Stimulated activated naive CD8-positive, alpha-beta T cell treated with anti-CD3 and anti-CD28 coated beads, Interleukin-15, amount 100 ng/mL, for 72 hours (primary cell): Measurements from ENCODE around the gene KIAA1217.

Experiments
- ATAC-seq: fragments of 150-1000 bp; cut with Tn5 transposase; 2 replicates; pipeline ENCODE4 v1.10.0; 2021; ENCODE audit warnings: mild to moderate bottlenecking, moderate library complexity
- DNase-seq, 2 donors: peaks; one replicate each; pipeline ENCODE4 v3.0.0; 2021 to 2022
- H3K27ac Mint-ChIP-seq, 2 donors: one replicate each; pipeline ENCODE4 v1.8.0; 2022; ENCODE audit warnings: mild to moderate bottlenecking in 2 of 2, mixed read lengths in 2 of 2, moderate library complexity in 2 of 2
- H3K27me3 Mint-ChIP-seq: one replicate; pipeline ENCODE4 v1.8.0; 2022; ENCODE audit warnings: mixed read lengths
- H3K4me1 Mint-ChIP-seq: one replicate; pipeline ENCODE4 v1.8.0; 2022; ENCODE audit warnings: mild to moderate bottlenecking, mixed read lengths
- H3K4me3 Mint-ChIP-seq, 2 donors: one replicate each; pipeline ENCODE4 v1.8.0; 2022; ENCODE audit warnings: mild to moderate bottlenecking in 2 of 2, mixed read lengths in 2 of 2, moderate library complexity in 1 of 2
- H3K9me3 Mint-ChIP-seq, 2 donors: one replicate each; pipeline ENCODE4 v1.8.0; 2022; ENCODE audit warnings: mixed read lengths in 2 of 2

KIAA1217 gene

GRCh38 chr10:24208661-24209431 is at the start of gene KIAA1217:
Gene KIAA1217, plus strand, starts transcription at chr10:24209138. Its CDS starts 56 bp downstream, at chr10:24209194.
- DNase-seq (peak; percentile 3 to 15), ATAC-seq (peak; percentile 51)
- Mint-ChIP-seq H3K27me3 (peaks cover 74% of the 10 kb centered on the region), H3K9me3 (peaks cover 5 to 8% of the 10 kb centered on the region in 2 donors), H3K4me1 (peaks cover 46% of the 10 kb centered on the region), H3K4me3 (peak within 1 kb of the TSS; percentile 83), H3K27ac (peak within 1 kb of the TSS; percentile 68 to 89)

DNA sequence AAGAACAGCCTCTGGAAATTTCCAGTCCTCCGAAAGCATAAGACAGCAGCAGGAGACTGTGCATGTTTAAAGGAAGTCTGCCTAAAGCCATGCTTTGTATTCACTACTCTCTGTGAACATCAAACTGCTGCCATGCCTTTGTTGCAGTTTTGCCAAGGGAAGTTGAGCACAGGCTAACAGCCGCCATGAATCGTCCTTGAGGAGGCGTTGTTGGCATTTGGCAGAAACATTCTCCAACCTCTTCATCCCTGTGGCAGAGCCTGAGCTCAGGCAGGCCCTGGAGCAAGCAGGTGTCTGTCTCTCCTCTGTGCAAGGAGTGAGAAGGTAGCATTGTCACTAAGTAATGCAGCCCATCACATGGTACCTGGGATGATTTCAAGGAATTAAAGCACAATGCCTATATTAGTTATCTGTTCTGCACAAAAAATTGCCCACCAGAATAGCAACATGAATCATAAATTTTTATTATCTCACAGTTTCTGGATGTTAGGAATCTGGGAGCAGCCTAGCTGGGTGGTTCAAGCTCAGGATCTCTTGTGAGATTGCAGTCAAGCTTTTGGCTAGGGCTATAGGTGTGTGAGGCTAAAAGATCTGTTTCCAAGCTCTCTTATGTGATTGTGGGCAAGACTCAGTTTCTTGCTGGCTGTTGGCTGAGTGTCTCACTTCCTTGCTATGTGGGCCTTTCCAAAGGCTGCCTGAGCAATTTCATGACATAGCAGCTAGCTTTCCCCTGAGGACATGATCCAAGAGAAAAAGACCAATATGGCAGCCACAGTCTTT is 46.5 kb upstream of the KIAA1217 start:
- no peaks in the 10 kb centered on the region for H3K27me3 Mint-ChIP-seq
- no peak overlapping the region for H3K27ac Mint-ChIP-seq
- H3K9me3 Mint-ChIP-seq: peaks cover 0 to 12% of the 10 kb centered on the region in 2 donors
- no peaks in the 10 kb centered on the region for H3K4me1 Mint-ChIP-seq
- DNase-seq (no peak), ATAC-seq (no peak)
- H3K4me3 Mint-ChIP-seq: no peak overlapping the region

DNA sequence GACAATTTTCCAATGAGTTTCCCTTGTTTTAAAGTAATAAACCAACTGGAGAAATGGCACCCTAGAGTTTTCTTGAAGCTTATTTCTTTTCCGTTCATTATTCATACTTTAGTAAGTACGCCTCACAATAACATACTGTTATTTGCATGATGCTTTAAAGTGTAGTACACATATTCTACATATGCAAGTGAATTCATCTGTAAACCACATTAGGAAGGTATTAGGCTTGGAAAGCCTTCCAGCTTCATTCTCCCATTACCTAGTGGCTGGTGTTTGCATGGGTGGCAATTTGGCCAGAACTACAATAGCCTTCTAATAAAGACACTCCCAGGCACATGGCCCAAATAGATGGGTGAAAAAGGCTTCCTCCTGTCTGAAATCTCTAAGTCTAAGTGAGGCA is 45.5 kb upstream of the KIAA1217 start:
- DNase-seq (no peak), ATAC-seq (no peak)

DNA sequence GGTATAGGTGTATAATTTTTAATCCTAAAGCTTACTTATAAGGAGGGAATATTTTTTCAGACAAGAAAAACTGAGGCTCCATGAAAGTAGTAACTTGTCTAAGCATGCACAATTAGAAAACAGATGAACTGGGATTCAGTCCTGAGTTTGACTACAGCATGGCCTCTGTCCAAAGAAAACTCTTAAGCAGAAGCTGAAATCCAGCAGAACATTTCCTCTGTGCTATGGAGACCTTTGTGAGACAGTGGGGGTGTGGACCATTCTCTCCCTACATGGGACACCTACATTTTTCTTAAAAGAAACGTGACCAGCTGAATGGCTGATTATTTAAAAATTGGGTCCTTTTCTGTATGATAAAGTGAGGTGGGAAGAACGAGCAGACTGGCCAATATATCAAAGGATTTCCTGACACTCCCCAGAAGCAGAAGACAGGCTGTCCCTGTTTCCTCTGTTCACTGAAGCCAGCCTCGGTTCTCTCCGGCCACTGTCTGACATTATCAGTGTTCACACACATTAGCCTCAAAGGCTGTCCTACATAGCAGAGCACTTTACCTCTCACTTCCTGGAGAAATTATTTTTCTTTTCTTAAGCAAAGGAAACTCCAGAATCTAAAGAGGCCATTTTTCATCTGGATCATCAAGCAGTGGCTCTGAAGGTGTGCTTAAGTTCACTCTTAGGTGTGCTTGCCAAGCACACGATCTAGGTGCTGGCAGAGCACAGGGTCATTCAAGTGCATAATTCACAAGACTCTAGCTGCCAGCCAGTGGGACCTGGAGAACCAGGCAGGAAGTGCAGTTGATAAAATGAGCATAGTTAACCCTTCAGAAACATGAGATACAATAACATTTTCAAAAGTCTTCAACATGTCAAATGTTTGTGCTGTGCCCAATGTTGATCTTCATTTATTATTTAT is 40.4 kb upstream of the KIAA1217 start:
- ATAC-seq: no peak
- H3K27me3 Mint-ChIP-seq: no peaks in the 10 kb centered on the region
- H3K4me1 Mint-ChIP-seq: no peaks in the 10 kb centered on the region
- no peak overlapping the region for H3K27ac Mint-ChIP-seq
- DNase-seq: no peak
- H3K4me3 Mint-ChIP-seq: no peak overlapping the region
- H3K9me3 Mint-ChIP-seq: peaks cover 0 to 12% of the 10 kb centered on the region in 2 donors

More for the DNA sequence above, 45.5 kb upstream of the KIAA1217 start:
- Mint-ChIP-seq H3K4me3 (no peak overlapping the region), H3K4me1 (no peaks in the 10 kb centered on the region), H3K9me3 (peaks cover 0 to 12% of the 10 kb centered on the region in 2 donors), H3K27me3 (no peaks in the 10 kb centered on the region), H3K27ac (no peak overlapping the region)

DNA sequence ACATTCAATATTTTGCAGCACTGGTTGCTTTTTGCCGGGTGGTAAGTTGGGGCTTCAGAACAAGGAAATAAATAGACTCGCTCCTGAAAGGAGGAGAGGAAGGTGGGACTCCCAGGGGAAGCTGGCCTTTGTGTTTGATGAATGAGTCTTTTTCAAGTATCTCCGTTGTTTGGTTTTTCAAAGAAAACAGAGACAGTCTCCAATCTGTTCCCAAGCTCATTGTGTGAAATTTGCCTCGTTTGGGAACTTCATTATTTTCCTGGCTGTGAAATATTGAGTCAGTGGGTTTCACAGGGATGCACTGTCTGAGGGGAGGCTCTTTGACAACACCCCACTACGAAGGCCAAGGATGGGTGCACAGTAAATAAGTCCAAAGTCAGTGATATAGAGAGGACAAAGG is 38.7 kb upstream of the KIAA1217 start:
- Mint-ChIP-seq H3K4me1 (no peaks in the 10 kb centered on the region), H3K27ac (no peak overlapping the region), H3K9me3 (peaks cover 0 to 7% of the 10 kb centered on the region in 2 donors), H3K4me3 (no peak overlapping the region), H3K27me3 (no peaks in the 10 kb centered on the region)
- ATAC-seq (no peak), DNase-seq (no peak)

DNA sequence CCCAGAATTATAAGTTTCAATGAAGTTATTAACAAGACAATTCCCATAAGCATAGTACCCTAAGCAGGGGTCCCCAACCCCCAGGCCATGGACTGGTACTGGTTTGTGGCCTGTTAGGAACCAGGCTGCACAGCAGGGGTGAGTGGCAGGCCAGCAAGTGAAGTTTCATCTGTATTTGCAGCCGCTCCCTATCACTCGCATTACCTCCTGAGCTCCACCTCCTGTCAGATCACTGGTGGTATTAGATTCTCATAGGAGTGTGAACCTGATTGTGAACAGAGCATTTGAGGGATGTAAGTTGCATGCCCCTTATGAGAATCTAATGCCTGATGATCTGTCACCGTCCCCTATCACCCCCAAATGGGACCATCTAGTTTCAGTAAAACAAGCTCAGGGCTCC is 36.0 kb upstream of the KIAA1217 start:
- no peaks in the 10 kb centered on the region for H3K4me1 Mint-ChIP-seq
- H3K9me3 Mint-ChIP-seq: peaks cover 0 to 13% of the 10 kb centered on the region in 2 donors
- DNase-seq (no peak), ATAC-seq (no peak)
- no peak overlapping the region for H3K27ac Mint-ChIP-seq
- no peak overlapping the region for H3K4me3 Mint-ChIP-seq
- no peaks in the 10 kb centered on the region for H3K27me3 Mint-ChIP-seq

DNA sequence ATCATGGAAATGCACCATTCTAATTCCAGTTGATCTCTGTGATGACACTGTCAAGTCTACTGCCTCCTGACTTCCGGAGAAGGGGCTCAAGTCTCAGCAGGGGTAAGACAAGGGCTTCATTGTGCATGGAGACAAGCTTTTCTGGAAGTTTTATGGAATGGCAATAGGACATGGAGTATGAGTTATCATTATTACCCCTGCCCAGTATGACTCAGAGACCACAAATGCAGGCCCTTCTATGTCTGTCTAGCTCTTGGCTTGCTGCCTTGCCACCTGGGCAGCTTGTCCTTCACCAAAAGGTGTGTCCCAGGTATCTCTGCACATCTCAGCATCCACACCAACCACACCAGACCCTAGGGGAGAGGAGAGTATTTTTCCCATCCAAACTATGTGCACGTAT is 34.9 kb upstream of the KIAA1217 start:
- Mint-ChIP-seq H3K27ac (no peak overlapping the region), H3K9me3 (peaks cover 0 to 13% of the 10 kb centered on the region in 2 donors), H3K4me3 (no peak overlapping the region), H3K27me3 (no peaks in the 10 kb centered on the region), H3K4me1 (no peaks in the 10 kb centered on the region)
- ATAC-seq (no peak), DNase-seq (no peak)

DNA sequence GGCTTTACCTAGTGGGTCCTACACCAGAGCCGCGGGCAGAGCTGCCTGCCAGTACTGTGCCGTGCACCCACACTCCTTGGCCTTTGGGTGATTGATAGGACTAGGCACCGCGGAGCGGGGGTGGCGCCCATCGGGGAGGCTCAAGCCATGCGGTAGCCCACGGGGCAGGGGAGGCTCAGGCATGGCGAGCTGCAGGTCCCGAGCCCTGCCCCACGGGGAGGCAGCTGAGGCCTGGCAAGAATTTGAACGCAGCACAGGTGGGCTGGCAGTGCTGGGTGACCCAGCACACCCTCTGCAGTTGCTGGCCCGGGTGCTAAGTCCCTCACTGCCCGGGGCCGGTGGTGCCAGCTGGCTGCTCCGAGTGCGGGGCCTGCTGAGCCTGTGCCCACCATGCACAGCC is 32.3 kb upstream of the KIAA1217 start:
- no peak overlapping the region for H3K27ac Mint-ChIP-seq
- no peaks in the 10 kb centered on the region for H3K27me3 Mint-ChIP-seq
- H3K4me1 Mint-ChIP-seq: no peaks in the 10 kb centered on the region
- no peak for ATAC-seq
- no peak overlapping the region for H3K4me3 Mint-ChIP-seq
- no peak for DNase-seq
- peaks cover 14 to 25% of the 10 kb centered on the region in 2 donors for H3K9me3 Mint-ChIP-seq

- ATAC-seq (no peak), DNase-seq (no peak)
- Mint-ChIP-seq H3K9me3 (peaks cover 14 to 25% of the 10 kb centered on the region in 2 donors), H3K27ac (no peak overlapping the region), H3K4me1 (no peaks in the 10 kb centered on the region), H3K27me3 (no peaks in the 10 kb centered on the region), H3K4me3 (no peak overlapping the region)
Observed at GRCh38 chr10:24177636-24178035, 31.3 kb upstream of the KIAA1217 start.

DNA sequence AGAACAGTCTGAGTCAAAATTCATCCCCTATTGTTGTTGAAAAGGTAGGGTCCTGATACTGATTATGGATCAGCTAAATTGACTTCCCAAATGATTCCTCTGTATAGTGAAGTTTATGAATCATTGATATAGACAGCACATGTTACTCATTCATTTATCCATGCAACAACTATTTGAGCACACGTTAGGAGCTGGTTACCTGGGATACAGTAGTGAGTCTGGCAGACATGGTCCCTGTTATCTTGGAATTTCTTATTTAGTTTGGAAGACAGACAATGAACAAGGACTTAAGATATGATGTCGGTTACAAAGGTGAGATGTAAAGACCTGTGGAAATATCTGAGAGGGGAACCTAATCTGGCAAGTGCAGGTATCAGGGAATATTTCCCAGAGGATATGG is 28.0 kb upstream of the KIAA1217 start:
- Mint-ChIP-seq H3K4me1 (no peaks in the 10 kb centered on the region), H3K27me3 (peaks cover 7% of the 10 kb centered on the region), H3K4me3 (no peak overlapping the region), H3K9me3 (peaks cover 14% of the 10 kb centered on the region in 2 donors), H3K27ac (no peak overlapping the region)
- DNase-seq (no peak), ATAC-seq (no peak)

DNA sequence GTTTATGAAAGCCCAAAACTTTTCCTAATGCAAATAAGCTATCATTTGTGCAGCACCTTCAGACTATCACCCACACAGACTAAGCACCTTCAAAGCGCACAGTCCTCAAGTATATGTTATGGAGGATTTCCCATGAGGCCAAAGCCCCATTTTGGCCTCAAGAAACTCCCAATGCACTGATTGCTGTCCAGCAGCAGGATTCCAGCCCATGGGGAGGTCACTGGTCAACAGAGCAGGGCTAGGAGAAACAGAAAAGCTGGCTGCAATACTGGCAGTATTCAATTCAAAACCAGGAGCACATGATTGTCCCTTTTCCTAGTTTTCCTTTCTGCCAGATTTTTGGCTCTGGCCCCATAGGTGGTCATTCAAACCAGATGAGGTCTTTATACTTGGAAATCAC is 24.5 kb upstream of the KIAA1217 start:
- Mint-ChIP-seq H3K4me1 (no peaks in the 10 kb centered on the region), H3K27me3 (peaks cover 21% of the 10 kb centered on the region), H3K4me3 (no peak overlapping the region), H3K9me3 (peaks cover 13 to 14% of the 10 kb centered on the region in 2 donors), H3K27ac (no peak overlapping the region)
- ATAC-seq (no peak), DNase-seq (no peak)

DNA sequence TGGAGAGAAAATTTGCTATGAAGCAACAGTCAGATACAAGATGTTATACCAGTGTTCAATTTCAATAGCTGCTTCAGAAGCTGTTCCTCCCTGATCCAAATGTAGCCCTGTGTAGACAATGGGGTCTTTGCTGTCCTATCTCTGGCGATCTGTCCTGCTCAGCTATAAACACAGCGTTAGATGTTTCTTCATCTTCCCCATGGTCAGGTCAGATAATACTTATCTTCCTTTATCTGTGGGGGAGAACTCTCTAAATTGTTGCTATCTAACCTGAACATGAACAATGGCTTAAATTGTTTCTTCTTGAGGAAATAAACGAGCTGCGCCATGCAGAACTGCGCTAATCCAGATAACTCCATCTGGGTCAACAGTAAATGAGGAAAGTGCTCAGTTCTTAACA is 15.6 kb upstream of the KIAA1217 start:
- Mint-ChIP-seq H3K27ac (no peak overlapping the region), H3K9me3 (no peaks in the 10 kb centered on the region), H3K27me3 (peaks cover 16% of the 10 kb centered on the region), H3K4me3 (no peak overlapping the region), H3K4me1 (no peaks in the 10 kb centered on the region)
- ATAC-seq: no peak
- DNase-seq: no peak

GRCh38 chr10:24197263-24197662 is 11.7 kb upstream of the KIAA1217 start:
- Mint-ChIP-seq H3K4me1 (no peaks in the 10 kb centered on the region), H3K27ac (no peak overlapping the region), H3K27me3 (peaks cover 22% of the 10 kb centered on the region), H3K9me3 (no peaks in the 10 kb centered on the region), H3K4me3 (no peak overlapping the region)
- ATAC-seq (no peak), DNase-seq (no peak)

DNA sequence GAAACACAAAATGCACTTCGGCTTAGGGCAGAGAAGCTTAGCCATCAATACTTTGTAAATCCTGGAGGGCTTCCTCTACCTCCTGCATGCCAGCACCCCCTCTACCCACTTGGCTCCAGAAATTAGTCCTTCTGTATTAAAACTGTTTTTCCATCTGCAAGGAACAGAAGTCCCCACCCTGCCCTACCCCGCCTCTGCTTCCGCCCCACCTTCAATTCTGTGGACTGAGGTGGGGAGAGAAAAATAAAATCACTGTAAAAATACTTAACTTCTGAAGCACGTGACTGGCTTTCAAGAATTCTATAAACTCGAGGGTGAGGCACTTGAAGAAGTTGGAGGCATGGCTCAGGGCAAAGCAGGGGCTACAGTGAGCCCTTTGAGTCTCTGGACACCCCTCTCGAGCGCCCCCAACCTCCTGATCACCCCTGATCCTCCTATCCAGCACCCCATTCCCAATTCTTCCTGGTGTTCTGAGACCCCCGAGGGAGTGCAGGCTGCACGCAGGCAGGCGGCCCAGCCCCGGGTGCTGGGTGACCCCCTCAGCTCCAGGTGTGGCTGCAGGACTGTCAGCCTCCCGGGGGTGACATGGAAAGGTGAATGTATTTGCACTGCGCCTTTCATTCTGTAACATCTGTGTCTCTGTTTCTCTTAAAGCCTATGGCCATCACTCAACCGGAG is 7.3 kb upstream of the KIAA1217 start:
- ATAC-seq: no peak
- Mint-ChIP-seq H3K27ac (no peak overlapping the region), H3K9me3 (no peaks in the 10 kb centered on the region), H3K27me3 (peaks cover 47% of the 10 kb centered on the region), H3K4me1 (peaks cover 9% of the 10 kb centered on the region), H3K4me3 (no peak overlapping the region)
- no peak for DNase-seq

DNA sequence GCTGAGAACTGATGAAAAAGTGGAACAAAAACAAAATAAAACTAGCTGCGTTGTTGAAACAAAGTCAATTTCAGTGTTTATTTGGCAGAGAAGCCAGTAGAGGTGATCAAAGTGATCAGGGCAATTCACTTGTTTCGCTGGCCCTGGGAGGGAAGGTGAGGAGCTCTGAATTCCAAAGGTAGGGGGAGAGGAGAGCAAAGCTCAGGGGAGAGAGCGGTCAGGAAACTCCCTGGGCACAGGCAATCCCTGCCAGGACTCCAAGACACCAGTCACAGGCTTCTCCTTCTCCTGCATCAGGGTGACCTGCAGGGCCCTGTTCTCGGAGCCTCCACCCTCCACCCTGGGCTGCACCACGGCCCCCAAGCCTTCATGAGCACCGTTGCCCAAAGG is 6.8 kb upstream of the KIAA1217 start:
- Mint-ChIP-seq H3K27ac (no peak overlapping the region), H3K27me3 (peaks cover 52% of the 10 kb centered on the region), H3K4me3 (no peak overlapping the region), H3K4me1 (peaks cover 9% of the 10 kb centered on the region), H3K9me3 (no peaks in the 10 kb centered on the region)
- no peak for DNase-seq
- no peak for ATAC-seq
